HCT116 (cell line): ENCODE results near the gene BTLA. TPM values are rescaled to one million over a fixed set of nuclear protein-coding genes. Genes with fewer than 3 reads are reported as not detected.

Source experiments
- ATAC-seq: fragments of 200-7000 bp; cut with Tn5 transposase; 2 replicates; pipeline ENCODE4 v1.9.1; 2020; ENCODE audit warnings: mild to moderate bottlenecking, moderate library complexity
- BruUV-seq: library from RNA; stranded (reverse); fragments of 400-500 nt; replicated peaks from 2 replicates; lab custom pipeline; 2021; lab: Mats Ljungman, UMichigan
- CTCF ChIA-PET: fragments of 300-600 bp; sonication (Branson Sonifier 250); formaldehyde crosslinking; loops from one replicate; lab custom pipeline; 2021; ENCODE audit warnings: antibody characterized with exemption; lab: Charles Lee
- POLR2A ChIA-PET: fragments of 300-600, 350-600 bp; sonication (Branson Sonifier 250); formaldehyde crosslinking; loops from one replicate; lab custom pipeline; 2021; ENCODE audit warnings: antibody characterized with exemption; lab: Charles Lee
- RAD21 ChIA-PET, 2 experiments: fragments of 300-600 bp; sonication (Branson Sonifier 250); formaldehyde crosslinking; loops; one replicate each; lab custom pipeline; 2023; ENCODE audit warnings: low total read pairs in 2 of 2; ENCODE audit not compliant: uncharacterized antibody in 2 of 2, unreplicated experiment in 2 of 2, low non-redundant PET in 1 of 2; lab: Charles Lee
- DNase-seq: peaks from one replicate; pipeline ENCODE4 v3.0.0-alpha.2; 2010; ENCODE audit warnings: low read depth, low spot score
- H2AFZ ChIP-seq: fragments of 200-600 bp; shearing (Covaris generic), sonication (generic); 2 replicates; pipeline ENCODE4 v1.6.1; 2017; ENCODE audit warnings: low read depth, mixed run types, mixed read lengths, antibody characterized with exemption, low read length; ENCODE audit not compliant: poor library complexity, severe bottlenecking
- H3K27ac ChIP-seq: 2 replicates; pipeline ENCODE4 v1.5.1; 2012; ENCODE audit warnings: low read depth, low read length
- H3K27me3 ChIP-seq: fragments of 200-600 bp; sonication (generic); 2 replicates; pipeline ENCODE4 v1.6.1; 2016; ENCODE audit warnings: mixed run types, low read length, mixed read lengths; ENCODE audit not compliant: insufficient read depth
- H3K36me3 ChIP-seq, 2 experiments: fragments of 200-500 bp in 1 of 2; fragments of 200-600 bp in 1 of 2; sonication (Bioruptor generic) in 1 of 2; sonication (generic) in 1 of 2; 2 replicates each; pipeline versions ENCODE4 v1.5.1 to v1.6.1; 2014 to 2016; ENCODE audit warnings: low read length in 2 of 2, inconsistent platforms in 1 of 2, mixed read lengths in 1 of 2, mixed run types in 1 of 2; ENCODE audit not compliant: insufficient read depth in 2 of 2, control insufficient read depth in 1 of 2
- H3K4me1 ChIP-seq, 2 experiments: fragments of 200-600 bp in 1 of 2; sonication (generic) in 1 of 2; 2 replicates each; pipeline versions ENCODE4 v1.5.1 to v1.6.1; 2012 to 2017; ENCODE audit warnings: low read length in 2 of 2, inconsistent platforms in 1 of 2, mild to moderate bottlenecking in 1 of 2, mixed read lengths in 1 of 2, mixed run types in 1 of 2, moderate library complexity in 1 of 2; ENCODE audit not compliant: insufficient read depth in 2 of 2, control insufficient read depth in 1 of 2
- H3K4me2 ChIP-seq: fragments of 200-600 bp; sonication (generic); 2 replicates; pipeline ENCODE4 v1.6.1; 2017; ENCODE audit warnings: mixed run types, low read length, mixed read lengths
- H3K4me3 ChIP-seq, 2 experiments: fragments of 200-600 bp in 1 of 2; sonication (generic) in 1 of 2; replicated peaks in 1 of 2; 2 replicates each; pipeline ENCODE4 v1.5.1; 2011 to 2016; ENCODE audit warnings: low read length in 2 of 2, control low read depth in 1 of 2, low read depth in 1 of 2, mild to moderate bottlenecking in 1 of 2, mixed read lengths in 1 of 2, mixed run types in 1 of 2
- H3K79me2 ChIP-seq: fragments of 200-600 bp; sonication (generic); 2 replicates; pipeline ENCODE4 v1.6.1; 2017; ENCODE audit warnings: mild to moderate bottlenecking, mixed run types, low read length, moderate library complexity, mixed read lengths; ENCODE audit not compliant: insufficient read depth
- H3K9ac ChIP-seq: fragments of 200-600 bp; sonication (generic); 2 replicates; pipeline ENCODE4 v1.6.1; 2016; ENCODE audit warnings: low read length, mixed read lengths
- H3K9me2 ChIP-seq: fragments of 200-600 bp; sonication (generic), shearing (Covaris generic); 2 replicates; pipeline ENCODE4 v1.6.1; 2017; ENCODE audit warnings: mixed run types, mild to moderate bottlenecking, moderate library complexity; ENCODE audit not compliant: insufficient read depth
- H3K9me3 ChIP-seq, 2 experiments: fragments of 200-500 bp in 1 of 2; fragments of 200-600 bp in 1 of 2; sonication (Bioruptor generic) in 1 of 2; sonication (generic) in 1 of 2; 2 replicates each; pipeline ENCODE4 v1.6.1; 2014 to 2017; ENCODE audit warnings: low read length in 2 of 2, mixed read lengths in 2 of 2, inconsistent platforms in 1 of 2, low read depth in 1 of 2, mild to moderate bottlenecking in 1 of 2, mixed run types in 1 of 2, moderate library complexity in 1 of 2; ENCODE audit not compliant: control insufficient read depth in 1 of 2, insufficient read depth in 1 of 2
- H4K20me1 ChIP-seq: fragments of 200-600 bp; sonication (generic), shearing (Covaris generic); 2 replicates; pipeline ENCODE4 v1.6.1; 2017; ENCODE audit warnings: mixed run types, mild to moderate bottlenecking, moderate library complexity; ENCODE audit not compliant: insufficient read depth
- CBX3 ChIP-seq: IDR thresholded peaks from 2 replicates; pipeline ENCODE4 v1.6.1; 2012; ENCODE audit warnings: low read depth
- EZH2phosphoT487 ChIP-seq: fragments of 200-600 bp; IDR thresholded peaks from 2 replicates; pipeline ENCODE4 v1.6.1; 2018; ENCODE audit warnings: antibody characterized with exemption, borderline replicate concordance
- POLR2A ChIP-seq: IDR thresholded peaks from 2 replicates; pipeline ENCODE4 v1.7.0; 2011; ENCODE audit warnings: borderline replicate concordance; ENCODE audit not compliant: insufficient read depth, insufficient read length; ENCODE audit errors: extremely low read depth
- RAD21 ChIP-seq: IDR thresholded peaks from 2 replicates; pipeline ENCODE4 v1.6.1; 2012; ENCODE audit warnings: low read depth, mild to moderate bottlenecking
- SIN3A ChIP-seq: IDR thresholded peaks from 2 replicates; pipeline ENCODE4 v1.6.1; 2012; ENCODE audit warnings: low read depth
- SRF ChIP-seq: IDR thresholded peaks from 2 replicates; pipeline ENCODE4 v1.6.1; 2012; ENCODE audit warnings: low read depth
- ZFX ChIP-seq: fragments of 450-650 bp; IDR thresholded peaks from 2 replicates; pipeline ENCODE4 v1.6.1; 2017
- ZNF274 ChIP-seq: fragments of 200-500 bp; sonication (Bioruptor generic); IDR thresholded peaks from 2 replicates; pipeline ENCODE4 v1.6.1; 2014; ENCODE audit warnings: mild to moderate bottlenecking, low read depth, low read length, inconsistent platforms
- intact Hi-C: fragments of 100-400 bp; cut with micrococcal nuclease; formaldehyde crosslinking; loops from 2 replicates; pipeline ENCODE4 v1.10.0; 2022
- total RNA-seq: library from RNA; stranded (reverse); gene quantifications from one replicate; pipeline ENCODE4 v1.2.1, GENCODE V29; 2021; ENCODE audit not compliant: unreplicated experiment
- TF ChIP-seq, protein P1 (sequence below), 3 experiments: fragments of 200-600 bp in 1 of 3; sonication (generic) in 1 of 3; IDR thresholded peaks in 2 of 3; conservative IDR thresholded peaks in 1 of 3; 2 replicates each; pipeline ENCODE4 v1.5.1; 2012 to 2017; ENCODE audit warnings: low read depth in 2 of 3, low read length in 2 of 3, antibody characterized with exemption in 1 of 3, borderline replicate concordance in 1 of 3, control low read depth in 1 of 3, mild to moderate bottlenecking in 1 of 3, mixed read lengths in 1 of 3, mixed run types in 1 of 3, moderate library complexity in 1 of 3; ENCODE audit not compliant: insufficient read depth in 1 of 3
- TF ChIP-seq, protein P2 (sequence below): IDR thresholded peaks from 2 replicates; pipeline ENCODE4 v1.6.1; 2012; ENCODE audit warnings: low read depth

BTLA gene
- total RNA-seq, 1 experiment from 2014 or later = 0.17 TPM

DNA sequence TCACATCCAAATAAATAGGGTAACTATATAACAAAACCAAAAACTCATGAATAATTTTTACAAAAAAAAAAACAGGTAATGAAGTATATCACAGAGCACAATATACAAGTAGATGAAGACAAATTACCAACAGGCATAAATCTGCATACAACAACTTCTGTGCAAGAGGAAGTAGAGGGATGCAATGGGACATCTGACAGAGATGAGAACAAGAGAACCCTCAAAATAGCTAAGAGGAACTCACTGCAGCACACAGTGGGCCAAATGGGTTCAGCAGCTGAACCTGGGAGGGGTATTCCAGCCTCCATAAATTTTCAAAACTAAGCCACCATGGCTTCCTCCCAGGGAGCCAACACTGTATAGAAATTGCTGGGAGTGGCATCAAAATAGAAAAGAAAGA is 9.6 kb upstream of the BTLA start:
- H3K4me1 ChIP-seq = no peaks in the 10 kb centered on the region
- no peak for ATAC-seq
- H3K9me3 ChIP-seq = peaks cover 0 to 4% of the 10 kb centered on the region in 2 experiments; a peak in 1 of 4 replicates
- RAD21 ChIA-PET = no interaction called here
- no peak overlapping the region for H3K4me2 ChIP-seq
- H3K9me2 ChIP-seq = no peaks in the 10 kb centered on the region
- no peaks in the 10 kb centered on the region for H4K20me1 ChIP-seq
- no peak overlapping the region for H2AFZ ChIP-seq
- CTCF ChIA-PET = no interaction called here
- H3K27me3 ChIP-seq = no peaks in the 10 kb centered on the region
- intact Hi-C loops = no loop called here
- POLR2A ChIA-PET = no interaction called here
- H3K4me3 ChIP-seq = no peak overlapping the region
- no peak for TF ChIP-seq SIN3A
- TF ChIP-seq CBX3 = no peak
- TF ChIP-seq, protein P1, sequence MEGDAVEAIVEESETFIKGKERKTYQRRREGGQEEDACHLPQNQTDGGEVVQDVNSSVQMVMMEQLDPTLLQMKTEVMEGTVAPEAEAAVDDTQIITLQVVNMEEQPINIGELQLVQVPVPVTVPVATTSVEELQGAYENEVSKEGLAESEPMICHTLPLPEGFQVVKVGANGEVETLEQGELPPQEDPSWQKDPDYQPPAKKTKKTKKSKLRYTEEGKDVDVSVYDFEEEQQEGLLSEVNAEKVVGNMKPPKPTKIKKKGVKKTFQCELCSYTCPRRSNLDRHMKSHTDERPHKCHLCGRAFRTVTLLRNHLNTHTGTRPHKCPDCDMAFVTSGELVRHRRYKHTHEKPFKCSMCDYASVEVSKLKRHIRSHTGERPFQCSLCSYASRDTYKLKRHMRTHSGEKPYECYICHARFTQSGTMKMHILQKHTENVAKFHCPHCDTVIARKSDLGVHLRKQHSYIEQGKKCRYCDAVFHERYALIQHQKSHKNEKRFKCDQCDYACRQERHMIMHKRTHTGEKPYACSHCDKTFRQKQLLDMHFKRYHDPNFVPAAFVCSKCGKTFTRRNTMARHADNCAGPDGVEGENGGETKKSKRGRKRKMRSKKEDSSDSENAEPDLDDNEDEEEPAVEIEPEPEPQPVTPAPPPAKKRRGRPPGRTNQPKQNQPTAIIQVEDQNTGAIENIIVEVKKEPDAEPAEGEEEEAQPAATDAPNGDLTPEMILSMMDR (IDR thresholded peaks at IDR 0.05 in 2 of 3, conservative IDR thresholded peaks at IDR 0.05 in 1 of 3; ENCODE audit: borderline replicate concordance in 1 of 3, insufficient read depth in 1 of 3, low read depth in 2 of 3, low read length in 2 of 3) = no peak
- TF ChIP-seq, protein P2, sequence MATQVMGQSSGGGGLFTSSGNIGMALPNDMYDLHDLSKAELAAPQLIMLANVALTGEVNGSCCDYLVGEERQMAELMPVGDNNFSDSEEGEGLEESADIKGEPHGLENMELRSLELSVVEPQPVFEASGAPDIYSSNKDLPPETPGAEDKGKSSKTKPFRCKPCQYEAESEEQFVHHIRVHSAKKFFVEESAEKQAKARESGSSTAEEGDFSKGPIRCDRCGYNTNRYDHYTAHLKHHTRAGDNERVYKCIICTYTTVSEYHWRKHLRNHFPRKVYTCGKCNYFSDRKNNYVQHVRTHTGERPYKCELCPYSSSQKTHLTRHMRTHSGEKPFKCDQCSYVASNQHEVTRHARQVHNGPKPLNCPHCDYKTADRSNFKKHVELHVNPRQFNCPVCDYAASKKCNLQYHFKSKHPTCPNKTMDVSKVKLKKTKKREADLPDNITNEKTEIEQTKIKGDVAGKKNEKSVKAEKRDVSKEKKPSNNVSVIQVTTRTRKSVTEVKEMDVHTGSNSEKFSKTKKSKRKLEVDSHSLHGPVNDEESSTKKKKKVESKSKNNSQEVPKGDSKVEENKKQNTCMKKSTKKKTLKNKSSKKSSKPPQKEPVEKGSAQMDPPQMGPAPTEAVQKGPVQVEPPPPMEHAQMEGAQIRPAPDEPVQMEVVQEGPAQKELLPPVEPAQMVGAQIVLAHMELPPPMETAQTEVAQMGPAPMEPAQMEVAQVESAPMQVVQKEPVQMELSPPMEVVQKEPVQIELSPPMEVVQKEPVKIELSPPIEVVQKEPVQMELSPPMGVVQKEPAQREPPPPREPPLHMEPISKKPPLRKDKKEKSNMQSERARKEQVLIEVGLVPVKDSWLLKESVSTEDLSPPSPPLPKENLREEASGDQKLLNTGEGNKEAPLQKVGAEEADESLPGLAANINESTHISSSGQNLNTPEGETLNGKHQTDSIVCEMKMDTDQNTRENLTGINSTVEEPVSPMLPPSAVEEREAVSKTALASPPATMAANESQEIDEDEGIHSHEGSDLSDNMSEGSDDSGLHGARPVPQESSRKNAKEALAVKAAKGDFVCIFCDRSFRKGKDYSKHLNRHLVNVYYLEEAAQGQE = no peak
- no peak for TF ChIP-seq ZNF274
- TF ChIP-seq ZFX = no peak
- no peak for TF ChIP-seq POLR2A
- no peak for TF ChIP-seq RAD21
- no peak for TF ChIP-seq EZH2phosphoT487
- no peak for TF ChIP-seq SRF
- H3K36me3 ChIP-seq = no peaks in the 10 kb centered on the region
- H3K9ac ChIP-seq = no peak overlapping the region
- DNase-seq = no peak
- H3K79me2 ChIP-seq = no peaks in the 10 kb centered on the region
- BruUV-seq = no TSS peak
- no peak overlapping the region for H3K27ac ChIP-seq
